SK-N-MC (cell line): ENCODE data around the gene GRM5.
"Not testable (repeated sequence)": the region's sequence is repeated elsewhere in the genome, so short reads cannot be mapped to it uniquely, and the experiment has no call there.

Experiments
- DNase-seq: peaks from one replicate; pipeline ENCODE4 v3.0.0-alpha.2; 2011; ENCODE audit warnings: low read depth, low spot score
- H3K27ac ChIP-seq: fragments of 200-600 bp; sonication (generic); 2 replicates; pipeline ENCODE4 v1.5.1; 2016; ENCODE audit warnings: mixed run types
- H3K36me3 ChIP-seq: fragments of 200-600 bp; sonication (generic); 2 replicates; pipeline ENCODE4 v1.6.1; 2017; ENCODE audit warnings: antibody characterized with exemption, low read length, mixed read lengths; ENCODE audit not compliant: insufficient read depth
- H3K4me3 ChIP-seq: fragments of 200-600 bp; sonication (generic); 2 replicates; pipeline ENCODE4 v1.5.1; 2016
- H3K9ac ChIP-seq: fragments of 200-600 bp; sonication (generic); 2 replicates; pipeline ENCODE4 v1.8.0; 2017; ENCODE audit warnings: mixed run types, mixed read lengths; ENCODE audit not compliant: insufficient read length
- H3K9me3 ChIP-seq: fragments of 200-600 bp; sonication (generic); 2 replicates; pipeline ENCODE4 v1.6.1; 2017; ENCODE audit warnings: low read depth, mild to moderate bottlenecking, antibody characterized with exemption, low read length, moderate library complexity, mixed read lengths
- EZH2 ChIP-seq: fragments of 200-600 bp; sonication (generic); IDR thresholded peaks from one replicate; pipeline ENCODE4 v1.6.1; 2017; ENCODE audit warnings: antibody characterized with exemption
- FOXP2 ChIP-seq: optimal IDR thresholded peaks from 2 replicates; pipeline ENCODE3; 2011; ENCODE audit warnings: mild to moderate bottlenecking, moderate library complexity; ENCODE audit not compliant: insufficient read depth; ENCODE audit errors: extremely low read length, control extremely low read depth
- POLR2AphosphoS5 ChIP-seq: IDR thresholded peaks from 2 replicates; pipeline ENCODE4 v1.6.1; 2012; ENCODE audit warnings: mild to moderate bottlenecking, low read depth, low read length, borderline replicate concordance

GRM5 gene

GRCh38 chr11:88478136-88478815 is 587.5 kb downstream of the GRM5 start:
- DNase-seq = no peak
- no peak overlapping the region for H3K4me3 ChIP-seq
- TF ChIP-seq POLR2AphosphoS5 (no peak), EZH2 (no peak), FOXP2 (no peak)

GRCh38 chr11:88475991-88476418 is 589.8 kb downstream of the GRM5 start:
- no peak for DNase-seq
- Histone ChIP-seq H3K4me3 (no peak overlapping the region), H3K27ac (no peak overlapping the region), H3K36me3 (no peaks in the 10 kb centered on the region), H3K9ac (no peak overlapping the region), H3K9me3 (no peaks in the 10 kb centered on the region)
- TF ChIP-seq FOXP2 = no peak
- no peak for TF ChIP-seq EZH2
- TF ChIP-seq POLR2AphosphoS5 = no peak

More at GRCh38 chr11:88478136-88478815, 587.5 kb downstream of the GRM5 start:
- Histone ChIP-seq H3K9ac (no peak overlapping the region), H3K27ac (no peak overlapping the region), H3K36me3 (no peaks in the 10 kb centered on the region), H3K9me3 (no peaks in the 10 kb centered on the region)

- DNase-seq = no peak
- Histone ChIP-seq H3K9ac (no peak overlapping the region), H3K9me3 (no peaks in the 10 kb centered on the region), H3K4me3 (no peak overlapping the region), H3K27ac (no peak overlapping the region), H3K36me3 (no peaks in the 10 kb centered on the region)
- no peak for TF ChIP-seq POLR2AphosphoS5
- no peak for TF ChIP-seq FOXP2
- TF ChIP-seq EZH2 = no peak
Measured at GRCh38 chr11:88474655-88475054, 591.1 kb downstream of the GRM5 start.

- H3K9ac ChIP-seq = no peak overlapping the region
- H3K9me3 ChIP-seq = no peaks in the 10 kb centered on the region
- DNase-seq = no peak
- no peak overlapping the region for H3K4me3 ChIP-seq
- H3K36me3 ChIP-seq = no peaks in the 10 kb centered on the region
- TF ChIP-seq EZH2 = no peak
- no peak for TF ChIP-seq FOXP2
- TF ChIP-seq POLR2AphosphoS5 = no peak
- H3K27ac ChIP-seq = no peak overlapping the region
Measured at GRCh38 chr11:88469561-88470225, 596.1 kb downstream of the GRM5 start.

GRCh38 chr11:88464528-88464927 is 601.3 kb downstream of the GRM5 start:
- no peak for TF ChIP-seq POLR2AphosphoS5
- no peak for TF ChIP-seq EZH2
- no peak for TF ChIP-seq FOXP2
- Histone ChIP-seq H3K9ac (no peak overlapping the region), H3K9me3 (no peaks in the 10 kb centered on the region), H3K4me3 (no peak overlapping the region), H3K27ac (no peak overlapping the region), H3K36me3 (no peaks in the 10 kb centered on the region)
- no peak for DNase-seq

- not testable (repeated sequence) for DNase-seq, H3K9ac ChIP-seq, H3K9me3 ChIP-seq, H3K36me3 ChIP-seq, H3K27ac ChIP-seq, H3K4me3 ChIP-seq
Measured at GRCh38 chr11:88463301-88463700, 602.5 kb downstream of the GRM5 start.

- H3K9ac ChIP-seq, H3K27ac ChIP-seq, DNase-seq, H3K9me3 ChIP-seq, H3K36me3 ChIP-seq, H3K4me3 ChIP-seq: not testable (repeated sequence)
Measured at GRCh38 chr11:88458047-88458446, 607.7 kb downstream of the GRM5 start.

GRCh38 chr11:88455974-88456373 is 609.8 kb downstream of the GRM5 start:
- no peak for DNase-seq
- no peak for TF ChIP-seq FOXP2
- no peak for TF ChIP-seq EZH2
- no peak for TF ChIP-seq POLR2AphosphoS5
- no peaks in the 10 kb centered on the region for H3K9me3 ChIP-seq

GRCh38 chr11:88454881-88455280 is 610.9 kb downstream of the GRM5 start:
- H3K27ac ChIP-seq = no peak overlapping the region
- no peaks in the 10 kb centered on the region for H3K36me3 ChIP-seq
- H3K9me3 ChIP-seq = no peaks in the 10 kb centered on the region
- no peak for TF ChIP-seq EZH2
- no peak for TF ChIP-seq FOXP2
- TF ChIP-seq POLR2AphosphoS5 = no peak
- no peak overlapping the region for H3K4me3 ChIP-seq
- H3K9ac ChIP-seq = no peak overlapping the region
- no peak for DNase-seq

More at GRCh38 chr11:88455974-88456373, 609.8 kb downstream of the GRM5 start:
- Histone ChIP-seq H3K27ac (no peak overlapping the region), H3K9ac (no peak overlapping the region), H3K36me3 (no peaks in the 10 kb centered on the region), H3K4me3 (no peak overlapping the region)
